GM12878 (cell line): ENCODE measurements around the gene IRF4. TPM values are rescaled to one million over a fixed set of nuclear protein-coding genes. Genes with fewer than 3 reads are reported as not detected.

Experiments used
- ATAC-seq: fragments of 200-7000 bp; cut with Tn5 transposase; 3 replicates; pipeline ENCODE4 v1.9.1; 2020; ENCODE audit warnings: mild to moderate bottlenecking, moderate library complexity
- BruUV-seq: library from RNA; stranded (reverse); fragments of 400-500 nt; replicated peaks from 2 replicates; lab custom pipeline; 2021; lab: Mats Ljungman, UMichigan
- CTCF ChIA-PET: fragments of 300-600 bp; sonication (Branson Sonifier 250); formaldehyde crosslinking; extraction: SDS; loops from one replicate; lab custom pipeline; 2021; ENCODE audit warnings: inconsistent platforms; lab: Yijun Ruan, JAX
- POLR2A ChIA-PET: fragments of 350-600 bp; formaldehyde crosslinking; extraction: SDS; loops from one replicate; lab custom pipeline; 2021; ENCODE audit warnings: inconsistent platforms; lab: Charles Lee
- RAD21 ChIA-PET: fragments of 300-600 bp; sonication (Branson Sonifier 250); formaldehyde crosslinking; loops from one replicate; lab custom pipeline; 2023; ENCODE audit warnings: antibody characterized with exemption; ENCODE audit not compliant: unreplicated experiment; lab: Charles Lee
- SMC1A ChIA-PET: fragments of 300-600 bp; sonication (Branson Sonifier 250); formaldehyde crosslinking; loops from one replicate; lab custom pipeline; 2023; ENCODE audit not compliant: unreplicated experiment, uncharacterized antibody; lab: Charles Lee
- DNase-seq: peaks from one replicate; pipeline ENCODE4 v3.0.0-alpha.2; 2011; ENCODE audit warnings: low read depth, low spot score
- FAIRE-seq: peaks from 3 replicates; lab custom pipeline; 2011; peaks lifted over from hg19 to GRCh38; lab: Jason Lieb, UNC
- H2AFZ ChIP-seq: 2 replicates; pipeline ENCODE4 v1.6.0; 2011; ENCODE audit warnings: low read depth, low read length, control low read depth; ENCODE audit not compliant: control insufficient read depth
- H3K27ac ChIP-seq: 2 replicates; pipeline ENCODE4 v1.5.1; 2011; ENCODE audit warnings: control low read depth; ENCODE audit not compliant: control insufficient read depth, insufficient read depth
- H3K27me3 ChIP-seq, 2 experiments: replicated peaks in 1 of 2; 2 replicates each; pipeline versions ENCODE4 v1.6.0 to v1.6.1; 2011; ENCODE audit warnings: low read length in 1 of 2; ENCODE audit not compliant: control insufficient read depth in 2 of 2, insufficient read depth in 2 of 2
- H3K36me3 ChIP-seq, 2 experiments: 2 replicates each; pipeline ENCODE4 v1.5.1; 2011; ENCODE audit warnings: low read length in 1 of 2; ENCODE audit not compliant: control insufficient read depth in 2 of 2, insufficient read depth in 2 of 2
- H3K4me1 ChIP-seq: 2 replicates; pipeline ENCODE4 v1.6.1; 2011; ENCODE audit warnings: mild to moderate bottlenecking, low read length, moderate library complexity, mixed read lengths; ENCODE audit not compliant: control insufficient read depth, insufficient read depth
- H3K4me2 ChIP-seq: 2 replicates; pipeline ENCODE4 v1.6.0; 2011; ENCODE audit warnings: control low read depth; ENCODE audit not compliant: control insufficient read depth, insufficient read depth
- H3K4me3 ChIP-seq: fragments of 200-600 bp; sonication (generic); 2 replicates; pipeline ENCODE4 v1.5.1; 2016
- H3K79me2 ChIP-seq: 2 replicates; pipeline ENCODE4 v1.6.0; 2011; ENCODE audit warnings: low read length; ENCODE audit not compliant: control insufficient read depth, insufficient read depth
- H3K9ac ChIP-seq: 2 replicates; pipeline ENCODE4 v1.8.0; 2011; ENCODE audit warnings: low read length, control low read depth, mixed read lengths; ENCODE audit not compliant: control insufficient read depth, insufficient read depth
- H3K9me3 ChIP-seq: replicated peaks from 3 replicates; pipeline ENCODE4 v1.5.1; 2011; ENCODE audit warnings: mild to moderate bottlenecking, low read length; ENCODE audit not compliant: control insufficient read depth, insufficient read depth
- H4K20me1 ChIP-seq: 2 replicates; pipeline ENCODE4 v1.6.0; 2011; ENCODE audit not compliant: control insufficient read depth, insufficient read depth
- BACH1 ChIP-seq: fragments of 450-650 bp; IDR thresholded peaks from 2 replicates; pipeline ENCODE4 v1.6.1; 2017; ENCODE audit warnings: mild to moderate bottlenecking, borderline replicate concordance
- BHLHE40 ChIP-seq, 2 experiments: fragments of 450-650 bp in 1 of 2; IDR thresholded peaks; 2 replicates each; pipeline ENCODE4 v1.6.1; 2011 to 2017; ENCODE audit warnings: low read depth in 2 of 2, borderline replicate concordance in 1 of 2, improper control_type of control experiment in 1 of 2, low read length in 1 of 2, mild to moderate bottlenecking in 1 of 2
- CEBPZ ChIP-seq: fragments of 150-350 bp; IDR thresholded peaks from 2 replicates; pipeline ENCODE4 v1.6.1; 2016; ENCODE audit warnings: low read depth, low read length
- DPF2 ChIP-seq: fragments of 450-650 bp; IDR thresholded peaks from 2 replicates; pipeline ENCODE4 v1.6.1; 2017; ENCODE audit warnings: mild to moderate bottlenecking
- ESRRA ChIP-seq: IDR thresholded peaks from 2 replicates; pipeline ENCODE4 v1.6.1; 2012; ENCODE audit warnings: mild to moderate bottlenecking, low read length, improper control_type of control experiment
- HDAC2 ChIP-seq: fragments of 200-600 bp; sonication (generic); IDR thresholded peaks from 2 replicates; pipeline ENCODE4 v1.6.1; 2017
- JUND ChIP-seq: IDR thresholded peaks from 2 replicates; pipeline ENCODE4 v1.6.1; 2012; ENCODE audit warnings: low read depth, mild to moderate bottlenecking, low read length, improper control_type of control experiment, moderate library complexity
- KAT2A ChIP-seq: conservative IDR thresholded peaks from 2 replicates; pipeline ENCODE4 v1.6.1; 2011; ENCODE audit warnings: low read depth, low read length; ENCODE audit not compliant: control insufficient read depth
- KDM1A ChIP-seq: fragments of 200-600 bp; sonication (generic); IDR thresholded peaks from 2 replicates; pipeline ENCODE4 v1.6.1; 2016; ENCODE audit warnings: borderline replicate concordance
- NFXL1 ChIP-seq: fragments of 450-650 bp; IDR thresholded peaks from 2 replicates; pipeline ENCODE4 v1.6.1; 2017; ENCODE audit warnings: antibody characterized with exemption, mild to moderate bottlenecking, borderline replicate concordance
- NR2C1 ChIP-seq: fragments of 450-650 bp; IDR thresholded peaks from 2 replicates; pipeline ENCODE4 v1.6.1; 2017; ENCODE audit warnings: antibody characterized with exemption, mild to moderate bottlenecking, moderate library complexity
- NRF1 ChIP-seq: conservative IDR thresholded peaks from 2 replicates; pipeline ENCODE4 v1.6.1; 2011; ENCODE audit warnings: mild to moderate bottlenecking, low read depth, low read length, improper control_type of control experiment
- POLR2AphosphoS2 ChIP-seq: IDR thresholded peaks from 2 replicates; pipeline ENCODE4 v1.6.1; 2011; ENCODE audit warnings: low read depth, mild to moderate bottlenecking, low read length, improper control_type of control experiment, moderate library complexity
- POLR2AphosphoS5 ChIP-seq: IDR thresholded peaks from 2 replicates; pipeline ENCODE4 v1.6.1; 2011; ENCODE audit warnings: mild to moderate bottlenecking, low read length, inconsistent platforms
- POU2F2 ChIP-seq: IDR thresholded peaks from 3 replicates; pipeline ENCODE4 v1.6.1; 2011; ENCODE audit warnings: low read depth, mild to moderate bottlenecking, low read length, borderline replicate concordance
- RAD21 ChIP-seq: IDR thresholded peaks from 2 replicates; pipeline ENCODE4 v1.6.1; 2011; ENCODE audit warnings: mild to moderate bottlenecking, low read depth, low read length, moderate library complexity; ENCODE audit not compliant: insufficient read depth
- SMAD5 ChIP-seq: IDR thresholded peaks from 2 replicates; pipeline ENCODE4 v1.6.1; 2016; ENCODE audit warnings: antibody characterized with exemption, low read depth
- SUZ12 ChIP-seq: fragments of 200-600 bp; sonication (generic); IDR thresholded peaks from one replicate; pipeline ENCODE4 v1.6.1; 2018; ENCODE audit warnings: antibody characterized with exemption, mild to moderate bottlenecking; ENCODE audit not compliant: unreplicated experiment
- ZNF274 ChIP-seq: IDR thresholded peaks from one replicate; pipeline ENCODE4 v1.8.0; 2011; ENCODE audit not compliant: insufficient read length, insufficient read depth
- WGBS: methylation state at CpG from one replicate; pipeline ENCODE4 v1.1.6; 2016; ENCODE audit warnings: low lambda C conversion rate; ENCODE audit not compliant: insufficient replicate concordance, insufficient coverage; ENCODE audit errors: missing lambda C conversion rate; 5-methylcytosine and 5-hydroxymethylcytosine counted together
- in situ Hi-C: fragments of 300-500 bp; cut with MboI; formaldehyde crosslinking; loops from 9 replicates; pipeline ENCODE4 v1.14.3; 2018; ENCODE audit warnings: mixed read lengths
- intact Hi-C: fragments of 100-400 bp; cut with micrococcal nuclease; formaldehyde crosslinking; loops from one replicate; pipeline ENCODE4 v1.14.2; 2022; ENCODE audit not compliant: unreplicated experiment
- polyA plus RNA-seq, 11 experiments: library from polyadenylated mRNA; depleted of rRNA in 4 of 11; unstranded in 6 of 11; stranded (reverse) in 5 of 11; fragments of >200 nt; fragmentation: Nextera tagmentation in 4 of 11; fragmentation: Illumina TruSeq in 1 of 11; extraction: Ambion mirVana in 4 of 11; extraction: Trizol in 1 of 11; gene quantifications; 1 replicate in 1 of 11; 2 replicates in 10 of 11; pipeline versions ENCODE4 v1.2.1 to v1.2.3, GENCODE V29; 2011 to 2016; ENCODE audit warnings: inconsistent platforms in 2 of 11, missing spikeins in 2 of 11, low read depth in 1 of 11
- total RNA-seq, 4 experiments: library from RNA; depleted of rRNA in 3 of 4; stranded (reverse); fragments of >200 nt in 3 of 4; fragmentation: Illumina TruSeq in 1 of 4; extraction: Trizol in 1 of 4; gene quantifications; 2 replicates each; pipeline versions ENCODE4 v1.2.1 to v1.2.3, GENCODE V29; 2013 to 2021
- TF ChIP-seq, protein P1 (sequence below): IDR thresholded peaks from 2 replicates; pipeline ENCODE4 v1.6.1; 2011; ENCODE audit warnings: borderline replicate concordance, low read depth, mild to moderate bottlenecking, moderate library complexity, low read length; ENCODE audit not compliant: insufficient read depth, poor library complexity, severe bottlenecking

IRF4 gene
- total and polyA plus RNA-seq, 10 of the 15 experiments (the other 5 are each of a cell fraction or from before 2014, with no cell fraction given): 50.0 to 495 (median 257) TPM

- 0 out of 3 replicates have a peak, but pooled peaks have one; percentile 25 for TF ChIP-seq POU2F2
Observed at GRCh38 chr6:351867-352289, 39.7 kb upstream of the IRF4 start (continued).

DNA sequence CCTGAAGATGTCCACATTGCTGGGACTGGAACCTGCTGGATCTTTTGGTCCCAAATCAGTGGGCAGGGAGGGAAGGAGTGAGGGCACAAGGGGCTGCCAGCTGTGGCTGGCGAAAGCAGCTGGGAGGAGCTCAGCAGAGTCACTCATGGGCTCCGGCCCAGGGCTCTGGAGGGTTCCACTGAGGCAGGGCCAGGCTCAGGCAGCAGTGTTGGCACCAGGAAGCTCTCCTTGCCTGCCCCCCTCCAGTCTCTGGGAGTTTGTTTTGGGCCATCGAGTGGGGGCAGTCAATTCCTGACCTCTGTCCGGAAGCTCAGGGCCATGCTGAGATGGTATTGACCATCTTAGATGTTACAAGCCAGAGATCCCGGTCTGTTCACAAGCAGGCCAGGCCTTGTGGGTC is 39.1 kb upstream of the IRF4 start:
- Histone ChIP-seq H4K20me1 (no peaks in the 10 kb centered on the region), H3K4me2 (no peak overlapping the region), H3K9ac (no peak overlapping the region), H3K4me3 (no peak overlapping the region), H3K27me3 (no peaks in the 10 kb centered on the region), H3K4me1 (peaks cover 47% of the 10 kb centered on the region), H3K79me2 (peaks cover 5% of the 10 kb centered on the region), H3K27ac (no peak overlapping the region), H2AFZ (no peak overlapping the region), H3K36me3 (peaks cover 34 to 36% of the 10 kb centered on the region in 2 experiments), H3K9me3 (no peaks in the 10 kb centered on the region)
- ChIA-PET CTCF (interaction anchor here (0.8 to 4.9 kb wide), 9 partner anchors 9 to 164 kb away, joined by 3 to 34 read pairs (median 3); no protein-coding TSS in a partner anchor), SMC1A (interaction anchor here (1.0 to 10.4 kb wide), 9 partner anchors 11 to 66 kb away, joined by 3 to 106 read pairs (median 5); no protein-coding TSS in a partner anchor), RAD21 (interaction anchor here (0.7 to 4.9 kb wide), 7 partner anchors 11 to 42 kb away, joined by 3 to 17 read pairs (median 4); no protein-coding TSS in a partner anchor), POLR2A (interaction anchor here (9.1 kb wide), 1 partner anchor 13 kb away, joined by 81 read pairs; no protein-coding TSS in a partner anchor)
- ATAC-seq (no peak), DNase-seq (no peak), FAIRE-seq (no peak)
- in situ Hi-C loops: no loop called here
- intact Hi-C loops: no loop called here
- 74% methylated on average over 5 of the region's 5 CpGs for WGBS
- no TSS peak for BruUV-seq
- TF ChIP-seq BHLHE40 (IDR thresholded peaks at IDR 0.05; ENCODE audit: borderline replicate concordance in 1 of 2, low read depth in 2 of 2, low read length in 1 of 2) (no peak), RAD21 (no peak), KDM1A (no peak), NRF1 (no peak), POLR2AphosphoS2 (0 out of 2 replicates have a peak, but pooled peaks have one; percentile 17), NFXL1 (no peak), BACH1 (no peak), JUND (0 out of 2 replicates have a peak, but pooled peaks have one; percentile 28), SUZ12 (no peak), ZNF274 (no peak), SMAD5 (0 out of 2 replicates have a peak, but pooled peaks have one; percentile 1), DPF2 (no peak), ESRRA (no peak), NR2C1 (no peak), KAT2A (no peak), HDAC2 (no peak), CEBPZ (no peak), POLR2AphosphoS5 (peak; percentile 16)
- TF ChIP-seq, protein P1, sequence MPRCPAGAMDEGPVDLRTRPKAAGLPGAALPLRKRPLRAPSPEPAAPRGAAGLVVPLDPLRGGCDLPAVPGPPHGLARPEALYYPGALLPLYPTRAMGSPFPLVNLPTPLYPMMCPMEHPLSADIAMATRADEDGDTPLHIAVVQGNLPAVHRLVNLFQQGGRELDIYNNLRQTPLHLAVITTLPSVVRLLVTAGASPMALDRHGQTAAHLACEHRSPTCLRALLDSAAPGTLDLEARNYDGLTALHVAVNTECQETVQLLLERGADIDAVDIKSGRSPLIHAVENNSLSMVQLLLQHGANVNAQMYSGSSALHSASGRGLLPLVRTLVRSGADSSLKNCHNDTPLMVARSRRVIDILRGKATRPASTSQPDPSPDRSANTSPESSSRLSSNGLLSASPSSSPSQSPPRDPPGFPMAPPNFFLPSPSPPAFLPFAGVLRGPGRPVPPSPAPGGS: no peak
